H1 (cell line): Measurements from ENCODE around the gene NONO.
A peak's percentile ranks its signal among the peaks of the same experiment; 100 is the strongest.

Experiments
- BRCA1 ChIP-seq: IDR thresholded peaks from 2 replicates; pipeline ENCODE4 v1.6.1; 2012; ENCODE audit warnings: low read depth, low read length, improper control_type of control experiment
- CHD2 ChIP-seq: IDR thresholded peaks from 2 replicates; pipeline ENCODE4 v1.6.1; 2012; ENCODE audit warnings: low read length, improper control_type of control experiment
- EP300 ChIP-seq, 2 experiments: IDR thresholded peaks; 1 replicate in 1 of 2; 2 replicates in 1 of 2; pipeline ENCODE4 v1.6.1; 2011 to 2012; ENCODE audit warnings: low read depth in 2 of 2, low read length in 2 of 2, mild to moderate bottlenecking in 2 of 2, borderline replicate concordance in 1 of 2, inconsistent platforms in 1 of 2, moderate library complexity in 1 of 2
- EZH2 ChIP-seq: fragments of 200-600 bp; sonication (generic); IDR thresholded peaks from 2 replicates; pipeline ENCODE4 v1.7.1; 2012; ENCODE audit warnings: low read depth, mild to moderate bottlenecking, moderate library complexity, low read length, inconsistent platforms; ENCODE audit not compliant: severe bottlenecking
- GTF2F1 ChIP-seq: IDR thresholded peaks from 2 replicates; pipeline ENCODE4 v1.6.1; 2012; ENCODE audit warnings: low read depth, low read length, improper control_type of control experiment, borderline replicate concordance
- POLR2A ChIP-seq, 2 experiments: IDR thresholded peaks; 1 replicate in 1 of 2; 2 replicates in 1 of 2; pipeline ENCODE4 v1.6.1; 2011; ENCODE audit warnings: low read depth in 2 of 2, low read length in 2 of 2, mild to moderate bottlenecking in 2 of 2; ENCODE audit errors: control extremely low read depth in 1 of 2
- POLR2AphosphoS5 ChIP-seq: IDR thresholded peaks from 2 replicates; pipeline ENCODE4 v1.6.1; 2011; ENCODE audit warnings: low read depth, low read length
- RAD21 ChIP-seq, 2 experiments: IDR thresholded peaks in 1 of 2; conservative IDR thresholded peaks in 1 of 2; 2 replicates each; pipeline ENCODE4 v1.6.1; 2011; ENCODE audit warnings: low read depth in 2 of 2, low read length in 2 of 2, improper control_type of control experiment in 1 of 2, inconsistent platforms in 1 of 2, mild to moderate bottlenecking in 1 of 2, moderate library complexity in 1 of 2
- TAF7 ChIP-seq: optimal IDR thresholded peaks from 2 replicates; pipeline ENCODE3; 2011; ENCODE audit warnings: low read depth, mild to moderate bottlenecking, inconsistent platforms, low read length, moderate library complexity, borderline replicate concordance
- ZNF274 ChIP-seq: IDR thresholded peaks from 2 replicates; pipeline ENCODE4 v1.7.0; 2012; ENCODE audit warnings: low read length, borderline replicate concordance; ENCODE audit errors: extremely low read depth
- TF ChIP-seq, protein P1 (sequence below), 3 experiments: IDR thresholded peaks; 1 replicate in 2 of 3; 2 replicates in 1 of 3; pipeline versions ENCODE4 v1.5.1 to v1.6.1; 2011; ENCODE audit warnings: low read length in 3 of 3, mild to moderate bottlenecking in 3 of 3, inconsistent platforms in 2 of 3, low read depth in 1 of 3, moderate library complexity in 1 of 3; ENCODE audit not compliant: insufficient read depth in 1 of 3; ENCODE audit errors: control extremely low read depth in 1 of 3

GRCh38 chrX:71283403-71284143 lies at the start of gene NONO:
- TF ChIP-seq CHD2 = peak; percentile 38; the same call in 1 of the 2 replicates
- TF ChIP-seq, protein P1, sequence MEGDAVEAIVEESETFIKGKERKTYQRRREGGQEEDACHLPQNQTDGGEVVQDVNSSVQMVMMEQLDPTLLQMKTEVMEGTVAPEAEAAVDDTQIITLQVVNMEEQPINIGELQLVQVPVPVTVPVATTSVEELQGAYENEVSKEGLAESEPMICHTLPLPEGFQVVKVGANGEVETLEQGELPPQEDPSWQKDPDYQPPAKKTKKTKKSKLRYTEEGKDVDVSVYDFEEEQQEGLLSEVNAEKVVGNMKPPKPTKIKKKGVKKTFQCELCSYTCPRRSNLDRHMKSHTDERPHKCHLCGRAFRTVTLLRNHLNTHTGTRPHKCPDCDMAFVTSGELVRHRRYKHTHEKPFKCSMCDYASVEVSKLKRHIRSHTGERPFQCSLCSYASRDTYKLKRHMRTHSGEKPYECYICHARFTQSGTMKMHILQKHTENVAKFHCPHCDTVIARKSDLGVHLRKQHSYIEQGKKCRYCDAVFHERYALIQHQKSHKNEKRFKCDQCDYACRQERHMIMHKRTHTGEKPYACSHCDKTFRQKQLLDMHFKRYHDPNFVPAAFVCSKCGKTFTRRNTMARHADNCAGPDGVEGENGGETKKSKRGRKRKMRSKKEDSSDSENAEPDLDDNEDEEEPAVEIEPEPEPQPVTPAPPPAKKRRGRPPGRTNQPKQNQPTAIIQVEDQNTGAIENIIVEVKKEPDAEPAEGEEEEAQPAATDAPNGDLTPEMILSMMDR (IDR thresholded peaks at IDR 0.05; ENCODE audit: control extremely low read depth in 1 of 3, insufficient read depth in 1 of 3, low read depth in 1 of 3, low read length in 3 of 3) = peak in 1 of 3 experiments; percentile 3; a peak in 1 of 4 replicates
- peak; percentile 35; the same call in 1 of the 2 replicates for TF ChIP-seq POLR2AphosphoS5
- TF ChIP-seq GTF2F1 = peak; percentile 23; the same call in 1 of the 2 replicates
- peak; percentile 75 to 96 for TF ChIP-seq POLR2A (IDR thresholded peaks at IDR 0.05; ENCODE audit: control extremely low read depth in 1 of 2, low read depth in 2 of 2, low read length in 2 of 2)
- TF ChIP-seq EZH2 = no peak
- no peak for TF ChIP-seq RAD21 (IDR thresholded peaks at IDR 0.05 in 1 of 2, conservative IDR thresholded peaks at IDR 0.05 in 1 of 2; ENCODE audit: low read depth in 2 of 2, low read length in 2 of 2)
- TF ChIP-seq ZNF274 = no peak
- peak; percentile 75 for TF ChIP-seq TAF7
- TF ChIP-seq EP300 (IDR thresholded peaks at IDR 0.05; ENCODE audit: borderline replicate concordance in 1 of 2, low read depth in 2 of 2, low read length in 2 of 2) = no peak
- TF ChIP-seq BRCA1 = no peak
